ENCODE measurements around the gene SYT6. TPM values are rescaled to one million over a fixed set of nuclear protein-coding genes. Genes with fewer than 3 reads are reported as not detected.
"Not testable (repeated sequence)": the region's sequence is repeated elsewhere in the genome, so short reads cannot be mapped to it uniquely, and the experiment has no call there.

SYT6 gene
- total and polyA plus RNA-seq, 7 donors = 0.03 to 0.81 (median 0.34) TPM

- Histone ChIP-seq H3K36me3 (ENCODE audit: insufficient read depth in 1 of 2, low read depth in 1 of 2) (no peaks in the 10 kb centered on the region), H3K9me3 (no peaks in the 10 kb centered on the region), H3K4me1 (no peaks in the 10 kb centered on the region), H3K27ac (no peak overlapping the region), H3K27me3 (ENCODE audit: insufficient read depth in 3 of 3, low read length in 2 of 3) (no peaks in the 10 kb centered on the region), H3K4me3 (no peak overlapping the region)
- intact Hi-C loops (cut with DNase I) = no loop called here
- no peak for TF ChIP-seq CTCF (IDR thresholded peaks at IDR 0.05)
- DNase-seq = no peak
- no peak for ATAC-seq
- WGBS, 3 donors = 56 to 62% (median 57%) methylated on average over 8 of the region's 8 CpGs
These were observed 91.1 kb downstream of the SYT6 start for GRCh38 chr1:114062477-114063099.

- H3K9me3 ChIP-seq = no peaks in the 10 kb centered on the region
- 74 to 86% (median 84%) methylated on average over 1 of the region's 1 CpG for WGBS, 3 donors
- DNase-seq (no peak), ATAC-seq (peak in 1 of 4 donors; percentile 61)
- no peaks in the 10 kb centered on the region for H3K36me3 ChIP-seq (ENCODE audit: insufficient read depth in 1 of 2, low read depth in 1 of 2)
- intact Hi-C loops (cut with DNase I) = no loop called here
- no peak for TF ChIP-seq CTCF (IDR thresholded peaks at IDR 0.05)
- no peak overlapping the region for H3K27ac ChIP-seq
- no peaks in the 10 kb centered on the region for H3K4me1 ChIP-seq
- H3K4me3 ChIP-seq = no peak overlapping the region
- no peaks in the 10 kb centered on the region for H3K27me3 ChIP-seq (ENCODE audit: insufficient read depth in 3 of 3, low read length in 2 of 3)
These were observed 92.4 kb downstream of the SYT6 start for GRCh38 chr1:114061121-114061830.

GRCh38 chr1:114058236-114058635, 95.4 kb downstream of the SYT6 start:
- H3K4me1 ChIP-seq; H3K27ac ChIP-seq; H3K9me3 ChIP-seq; DNase-seq; H3K36me3 ChIP-seq (ENCODE audit: insufficient read depth in 1 of 2, low read depth in 1 of 2); H3K4me3 ChIP-seq; H3K27me3 ChIP-seq (ENCODE audit: insufficient read depth in 3 of 3, low read length in 2 of 3); intact Hi-C loops (cut with DNase I); ATAC-seq: not testable (repeated sequence)
- 25 to 36% (median 27%) methylated on average over 5 to 6 of the region's 6 CpGs for WGBS, 3 donors

GRCh38 chr1:114054148-114054547, 99.5 kb downstream of the SYT6 start:
- DNase-seq (no peak), ATAC-seq (no peak)
- intact Hi-C loops (cut with DNase I) = no loop called here
- Histone ChIP-seq H3K27me3 (ENCODE audit: insufficient read depth in 3 of 3, low read length in 2 of 3) (no peaks in the 10 kb centered on the region), H3K27ac (no peak overlapping the region), H3K4me1 (no peaks in the 10 kb centered on the region), H3K9me3 (no peaks in the 10 kb centered on the region), H3K36me3 (ENCODE audit: insufficient read depth in 1 of 2, low read depth in 1 of 2) (no peaks in the 10 kb centered on the region), H3K4me3 (no peak overlapping the region)
- TF ChIP-seq CTCF (IDR thresholded peaks at IDR 0.05) = no peak
- 96 to 97% (median 96%) methylated on average over 2 of the region's 2 CpGs for WGBS, 3 donors

GRCh38 chr1:114048232-114048631, 105.4 kb downstream of the SYT6 start:
- DNase-seq (no peak), ATAC-seq (no peak)
- Histone ChIP-seq H3K36me3 (ENCODE audit: insufficient read depth in 1 of 2, low read depth in 1 of 2) (no peaks in the 10 kb centered on the region), H3K9me3 (no peaks in the 10 kb centered on the region), H3K4me3 (no peak overlapping the region), H3K27me3 (ENCODE audit: insufficient read depth in 3 of 3, low read length in 2 of 3) (no peaks in the 10 kb centered on the region), H3K4me1 (no peaks in the 10 kb centered on the region), H3K27ac (no peak overlapping the region)
- intact Hi-C loops (cut with DNase I) = no loop called here
- 90 to 95% (median 95%) methylated on average over 1 of the region's 1 CpG for WGBS, 3 donors
- no peak for TF ChIP-seq CTCF (IDR thresholded peaks at IDR 0.05)
